ENCODE data around the gene FBP2.
A peak's percentile ranks its signal among the peaks of the same experiment; 100 is the strongest.
"Not testable (repeated sequence)": the region's sequence is repeated elsewhere in the genome, so short reads cannot be mapped to it uniquely, and the experiment has no call there.

The FBP2 gene

DNA sequence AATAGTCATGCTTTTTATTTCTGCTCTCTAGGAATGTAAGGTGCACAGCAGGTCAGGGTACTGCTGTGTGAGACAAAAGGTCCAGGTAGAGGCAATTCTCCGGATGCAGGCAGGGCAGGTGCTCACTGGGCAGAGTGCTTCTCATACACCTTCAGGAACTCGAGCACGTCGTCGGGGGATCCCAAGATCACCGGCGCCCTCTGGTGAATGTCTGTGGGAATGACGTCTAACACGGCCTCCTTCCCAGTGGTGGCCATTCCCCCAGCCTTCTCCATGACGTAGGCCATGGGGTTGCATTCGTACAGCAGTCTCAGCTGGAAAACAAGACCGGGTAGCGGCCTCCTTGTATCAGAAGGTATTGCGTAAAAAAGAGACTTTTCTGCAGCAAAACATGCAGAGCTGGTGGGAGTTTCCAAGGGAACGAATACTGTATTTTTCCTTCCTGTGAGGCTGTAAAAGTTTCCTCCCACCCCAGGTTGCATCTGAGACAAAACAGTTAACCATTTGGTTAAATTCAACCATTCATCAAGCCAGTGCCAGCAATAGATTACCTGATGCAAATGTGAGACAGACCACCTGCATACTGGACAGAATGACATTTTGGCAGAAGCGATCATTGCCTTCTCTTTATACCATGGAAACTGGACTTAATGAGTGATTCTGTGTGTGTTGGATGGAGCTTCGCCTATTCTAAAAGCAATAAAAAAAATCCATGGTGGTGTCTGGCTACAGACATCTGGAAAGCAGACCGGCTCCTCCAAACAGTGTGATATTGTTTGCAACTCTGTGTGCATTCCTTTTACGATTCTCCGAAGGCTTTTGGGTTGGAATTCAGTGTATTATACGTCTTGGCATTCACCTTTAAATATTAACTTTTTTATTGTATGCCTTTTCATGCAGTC lies 9.9 kb upstream of the FBP2 start:
- peak; percentile 50 for DNase-seq

DNA sequence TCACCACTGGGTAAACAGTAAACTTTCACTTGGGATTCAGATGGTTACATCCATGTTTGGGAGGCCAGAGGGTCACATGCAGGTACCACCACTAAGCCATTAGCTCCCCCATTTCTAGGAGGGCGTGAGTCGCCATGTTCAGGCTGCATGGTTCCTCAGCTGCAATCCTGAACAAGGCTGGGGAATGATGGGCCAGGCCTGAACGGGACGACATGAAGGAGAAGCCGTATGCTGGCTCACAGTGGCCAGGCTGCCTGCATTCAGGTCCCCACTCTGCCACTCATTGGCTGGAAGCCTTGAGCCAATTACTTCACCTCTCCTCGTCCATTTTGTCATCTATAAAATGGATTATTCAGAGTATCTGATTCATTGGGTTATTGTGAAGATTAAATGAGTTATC lies 9.0 kb upstream of the FBP2 start:
- DNase-seq: no peak

DNA sequence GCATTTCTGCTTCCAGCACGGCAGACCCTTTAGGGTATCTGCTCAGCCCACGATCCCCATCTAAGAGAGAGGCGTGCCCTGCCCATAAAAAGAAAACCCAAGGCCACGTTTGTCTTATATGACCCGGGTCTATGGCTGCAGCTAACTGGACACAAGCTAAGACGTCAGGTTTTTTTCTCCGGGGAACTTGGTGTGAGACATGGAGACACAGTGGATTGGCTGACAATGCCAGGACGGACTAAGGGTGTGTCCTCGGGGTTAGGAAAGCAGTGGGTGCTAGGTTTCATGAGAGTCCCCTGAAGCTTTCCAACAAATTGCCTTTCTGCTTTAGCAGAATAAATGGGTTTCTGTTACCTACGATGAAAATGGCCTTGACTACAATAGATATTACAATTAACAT lies 7.1 kb upstream of the FBP2 start:
- DNase-seq: no peak

DNA sequence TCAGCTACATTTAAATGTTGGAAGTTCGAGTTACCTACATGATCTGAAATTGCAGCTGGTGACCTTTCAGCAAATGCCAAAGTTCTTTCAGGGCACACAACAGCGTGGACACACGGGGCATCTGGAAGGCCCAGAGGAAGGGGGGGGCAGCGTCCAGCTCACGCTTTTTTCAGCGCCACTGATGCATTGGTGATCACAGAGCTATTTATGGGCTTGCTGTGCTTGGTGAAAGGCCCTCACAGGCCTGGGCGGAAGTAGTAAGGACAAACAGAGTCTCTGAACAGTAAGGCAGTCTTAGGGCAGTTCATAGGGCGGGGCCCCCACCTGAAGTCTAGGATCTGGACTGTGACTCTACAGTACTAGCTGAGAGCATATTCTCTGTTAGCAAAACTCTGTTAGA lies 6.6 kb upstream of the FBP2 start:
- DNase-seq: no peak

DNA sequence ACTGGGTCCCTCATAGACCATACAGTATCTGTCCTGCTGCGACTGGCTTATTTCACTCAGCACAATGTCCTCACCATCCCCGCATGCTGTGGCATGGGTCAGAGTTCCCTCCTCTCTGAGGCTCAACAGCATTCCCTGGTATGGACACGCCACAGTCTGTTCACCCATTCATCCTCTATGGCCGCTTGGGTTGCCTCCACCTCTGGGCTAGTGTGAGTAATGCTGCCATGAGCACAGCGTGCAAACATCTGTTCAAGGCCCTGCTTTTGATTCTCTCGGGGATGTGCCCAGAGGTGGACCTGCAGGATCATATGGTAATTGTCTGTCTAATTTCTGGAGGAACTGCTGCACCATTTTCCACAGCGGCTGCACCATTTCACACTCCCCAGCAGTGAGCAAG lies 5.5 kb upstream of the FBP2 start:
- no peak for DNase-seq

DNA sequence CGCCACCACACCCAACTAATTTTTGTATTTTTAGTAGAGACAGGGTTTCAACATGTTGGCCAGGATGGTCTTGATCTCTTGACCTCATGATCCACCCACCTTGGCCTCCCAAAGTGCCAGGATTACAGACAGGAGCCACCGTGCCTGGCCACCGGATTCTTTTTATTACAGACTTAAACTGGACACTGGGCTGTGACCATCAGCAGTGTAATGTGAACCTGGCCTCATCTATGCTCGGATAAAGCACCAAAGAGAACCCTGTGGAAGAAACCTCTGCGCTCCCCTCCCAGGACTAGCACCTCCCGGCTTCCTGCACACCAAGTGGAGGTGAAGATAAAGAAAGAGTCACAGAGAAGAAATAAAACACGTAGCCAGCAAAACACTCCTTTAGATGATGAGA lies 941 bp downstream of the FBP2 start:
- DNase-seq: not testable (repeated sequence)

DNA sequence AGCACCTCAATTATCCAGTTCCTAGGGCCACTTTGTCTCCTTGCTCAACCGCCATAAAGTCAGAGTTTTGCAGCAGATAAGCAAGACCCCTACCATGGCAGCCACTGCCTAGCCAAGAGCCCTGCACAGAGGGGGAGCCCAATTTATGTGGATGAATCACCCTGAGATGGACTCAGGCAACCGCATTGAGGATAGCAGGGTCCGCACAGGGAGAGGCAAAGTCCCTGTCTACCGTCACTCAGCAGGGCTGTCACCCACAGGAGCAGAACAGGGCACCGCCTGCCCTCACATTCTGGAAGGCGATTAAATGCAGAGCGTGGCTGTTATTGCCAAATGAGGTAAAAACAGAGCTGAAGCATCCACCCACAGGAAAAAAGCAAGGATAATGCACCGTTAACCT lies 1.7 kb downstream of the FBP2 start:
- DNase-seq: no peak

DNA sequence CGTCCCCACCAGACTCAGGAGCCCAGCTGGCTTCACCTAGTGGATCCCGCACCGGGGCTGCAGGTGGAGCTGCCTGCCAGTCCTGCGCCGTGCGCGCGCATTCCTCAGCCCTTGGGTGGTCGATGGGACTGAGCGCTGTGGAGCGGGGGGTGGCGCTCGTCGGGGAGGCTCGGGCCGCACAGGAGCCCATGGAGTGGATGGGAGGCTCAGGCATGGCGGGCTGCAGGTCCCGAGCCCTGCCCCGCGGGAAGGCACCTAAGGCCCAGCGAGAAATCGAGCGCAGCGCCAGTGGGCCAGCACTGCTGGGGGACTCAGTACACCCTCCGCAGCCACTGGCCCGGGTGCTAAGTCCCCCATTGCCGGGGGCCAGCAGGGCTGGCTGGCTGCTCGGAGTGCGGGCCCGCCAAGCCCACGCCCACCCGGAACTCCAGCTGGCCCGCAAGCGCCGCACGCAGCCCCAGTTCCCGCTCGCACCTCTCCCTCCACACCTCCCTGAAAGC lies 2.5 kb downstream of the FBP2 start:
- not testable (repeated sequence) for DNase-seq

DNA sequence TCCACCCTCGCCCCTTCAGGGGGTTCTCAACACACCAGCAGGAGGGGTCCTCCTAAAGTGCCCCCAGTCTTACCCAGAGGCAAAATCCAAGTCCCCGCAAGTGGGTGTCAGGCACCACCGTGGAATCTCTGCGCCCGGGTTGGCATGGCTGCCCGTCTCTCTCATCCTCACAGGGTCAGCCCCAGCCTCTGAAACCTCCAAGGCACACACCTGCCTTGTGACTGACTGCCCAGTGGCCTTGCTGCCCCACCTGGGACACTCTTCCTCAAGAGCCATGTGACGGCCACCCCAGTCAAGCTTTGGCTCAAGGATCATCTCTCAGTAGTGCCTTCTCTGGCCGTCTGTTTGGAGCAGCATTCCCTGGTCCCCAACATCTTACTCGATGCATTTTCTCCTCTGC lies 4.9 kb downstream of the FBP2 start:
- DNase-seq: no peak

DNA sequence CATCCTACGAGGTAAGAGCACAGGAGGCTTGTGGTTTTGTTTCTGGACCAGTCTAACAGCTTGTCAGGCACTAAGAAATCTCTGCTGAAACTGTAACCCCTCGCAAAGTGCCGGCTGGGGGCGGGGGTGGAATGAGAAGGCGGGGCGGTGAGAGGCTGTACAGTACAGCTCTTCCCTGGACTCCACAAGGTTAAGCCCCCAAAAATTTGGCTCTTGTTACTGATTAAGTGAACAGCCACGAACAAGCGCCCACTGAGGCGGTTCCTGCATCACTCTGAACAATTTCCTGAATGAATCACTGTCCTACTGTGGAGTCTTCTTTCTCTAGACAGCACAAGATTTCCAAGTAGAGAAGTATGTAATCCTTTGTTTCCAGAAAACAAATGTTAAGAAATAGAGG lies 6.8 kb downstream of the FBP2 start:
- DNase-seq: no peak

DNA sequence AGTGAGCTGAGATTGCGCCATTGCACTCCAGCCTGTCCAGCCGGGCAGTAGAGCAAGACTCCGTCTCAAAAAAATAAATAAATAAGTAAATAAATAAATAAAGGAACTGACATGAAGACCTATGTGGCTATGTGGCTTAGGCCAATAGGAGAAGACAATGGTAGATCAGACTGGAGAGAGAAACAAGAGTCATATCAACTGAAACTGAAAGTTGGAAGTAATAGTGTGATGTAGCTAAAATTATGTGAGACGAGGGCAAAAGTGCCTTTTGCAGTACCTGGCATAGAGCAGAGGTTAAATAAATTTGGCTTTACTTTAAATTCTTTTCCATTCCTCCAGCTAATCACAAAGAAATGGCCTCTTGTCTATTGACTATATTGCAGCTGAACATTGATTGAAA lies 7.3 kb downstream of the FBP2 start:
- DNase-seq: no peak

DNA sequence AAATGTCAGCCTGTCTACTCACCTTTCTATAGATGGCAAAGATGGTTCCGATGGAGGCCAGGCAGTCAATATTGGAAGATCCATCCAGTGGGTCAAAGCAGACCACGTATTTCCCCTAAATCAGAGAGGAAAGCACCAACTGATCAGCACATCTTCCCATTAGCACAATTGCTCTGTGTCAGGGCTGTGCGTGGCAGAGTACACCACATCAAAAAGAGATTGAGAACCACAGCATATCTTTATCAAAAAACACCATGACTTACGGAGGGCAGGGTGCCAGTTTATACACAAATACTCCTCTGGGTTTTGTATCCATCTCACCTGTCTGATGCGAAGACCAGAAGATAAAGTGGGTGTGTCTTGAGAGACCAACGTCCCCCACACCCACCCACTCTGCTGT lies 9.1 kb downstream of the FBP2 start:
- no peak for DNase-seq

DNA sequence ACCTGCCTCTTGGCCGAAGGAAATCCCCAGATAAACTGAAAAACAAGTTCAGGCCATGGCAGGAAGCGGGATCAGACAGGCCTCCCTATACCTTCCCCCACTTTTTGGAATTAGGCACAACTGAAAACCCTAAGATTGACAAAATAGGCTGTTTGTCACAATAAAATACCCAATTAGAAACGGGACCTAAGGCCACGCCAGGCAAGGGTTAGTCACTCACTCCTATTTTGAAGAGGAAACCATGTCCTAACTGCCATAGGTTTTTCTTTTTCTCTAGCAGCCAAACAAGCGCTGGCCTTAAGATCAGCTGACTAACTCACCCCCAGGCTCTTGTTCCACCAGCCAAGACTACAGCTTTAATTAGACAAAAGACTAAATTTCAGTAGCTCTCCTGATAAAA lies 11.9 kb downstream of the FBP2 start:
- DNase-seq: no peak

DNA sequence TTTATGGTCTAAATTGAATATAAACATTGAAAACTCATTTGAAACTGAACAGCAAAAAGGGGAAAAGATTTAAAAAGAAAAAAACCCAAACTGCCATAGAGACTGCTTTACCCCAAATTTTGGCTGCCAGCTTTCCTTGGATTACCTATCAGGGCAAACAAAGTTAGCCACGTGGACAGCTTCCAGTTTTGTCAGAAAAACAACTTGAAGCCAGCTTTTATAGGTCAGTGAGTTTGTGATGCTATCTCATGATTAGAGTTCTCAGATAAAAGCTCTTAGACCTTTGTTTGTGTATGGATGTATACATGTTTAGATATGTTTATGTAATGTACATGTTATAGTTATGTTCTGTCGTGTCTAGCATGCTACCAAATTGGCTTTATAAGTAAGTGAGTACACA lies 16.1 kb downstream of the FBP2 start:
- DNase-seq: no peak

DNA sequence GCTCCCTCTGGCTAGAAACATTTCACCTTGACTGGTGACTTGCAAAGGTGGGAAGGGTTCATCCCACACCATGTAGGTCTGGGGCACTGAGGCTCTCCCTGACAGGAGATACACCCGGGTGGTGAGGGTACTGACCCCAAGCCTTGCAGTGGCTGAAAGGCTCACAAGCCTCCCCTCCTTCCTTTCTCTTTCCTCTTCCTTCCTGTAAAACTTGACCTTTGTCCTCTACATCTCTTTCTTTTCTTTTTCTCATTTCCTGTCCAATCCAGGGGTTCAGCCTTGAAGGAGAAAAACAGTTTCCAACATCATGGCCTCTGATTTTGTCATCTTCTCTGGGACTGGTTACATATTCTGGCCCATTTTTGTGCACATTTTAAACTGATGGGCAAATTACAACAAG lies 16.6 kb downstream of the FBP2 start:
- DNase-seq: no peak

DNA sequence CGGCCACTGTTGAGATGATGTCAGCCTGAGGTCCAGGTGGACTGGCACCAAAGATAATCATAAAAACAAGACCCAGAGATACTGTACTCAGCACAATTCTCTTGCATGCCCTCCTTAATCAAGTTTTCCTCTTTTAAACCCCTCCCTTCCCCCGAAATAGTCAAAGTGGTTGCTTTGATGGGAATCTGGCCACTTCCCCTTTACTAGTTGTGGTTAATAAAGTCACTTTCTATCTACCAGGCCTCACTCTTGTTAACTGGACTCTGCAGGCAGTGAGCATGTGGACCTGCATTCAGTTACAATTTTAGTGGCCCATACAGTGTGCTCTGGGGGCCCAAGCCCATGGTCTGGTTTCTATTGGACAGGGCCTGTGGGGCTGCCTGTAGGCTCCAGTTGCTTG lies 17.5 kb downstream of the FBP2 start:
- no peak for DNase-seq

DNA sequence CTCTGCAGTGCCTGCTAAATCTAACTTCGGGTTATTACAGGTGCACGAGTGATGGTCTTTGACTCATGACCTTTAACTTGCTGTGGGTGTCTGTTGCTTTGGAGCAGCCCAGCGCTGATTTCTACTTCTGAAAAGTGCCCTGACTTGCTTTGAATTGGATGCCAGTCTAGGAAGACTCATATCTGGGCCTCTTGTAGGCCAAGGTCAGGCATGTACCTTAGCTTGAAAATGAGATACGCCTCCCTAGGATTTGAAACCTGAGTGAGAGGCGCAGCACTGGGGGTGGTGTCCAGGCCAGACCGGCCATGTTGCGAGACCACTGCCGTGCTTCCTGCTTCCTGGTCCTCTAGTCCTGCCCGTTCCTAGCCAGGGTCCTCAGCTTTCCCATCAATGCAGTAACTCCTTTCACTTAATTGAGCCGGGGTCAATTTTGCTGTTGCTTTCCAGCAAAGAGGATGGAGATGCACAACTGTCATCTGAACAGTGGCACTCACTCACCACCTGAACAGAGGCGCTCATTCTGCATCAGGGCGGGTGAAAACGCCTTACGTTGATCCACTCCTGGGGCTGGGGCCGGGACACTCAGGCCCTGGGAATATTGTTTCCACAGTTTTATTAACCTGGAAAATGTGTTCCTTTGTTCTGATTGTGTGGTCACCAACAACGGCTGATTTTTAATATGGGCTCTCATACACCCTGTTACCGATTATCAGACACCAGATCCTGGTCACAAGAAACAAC lies 24.5 kb downstream of the FBP2 start:
- no peak for DNase-seq

DNA sequence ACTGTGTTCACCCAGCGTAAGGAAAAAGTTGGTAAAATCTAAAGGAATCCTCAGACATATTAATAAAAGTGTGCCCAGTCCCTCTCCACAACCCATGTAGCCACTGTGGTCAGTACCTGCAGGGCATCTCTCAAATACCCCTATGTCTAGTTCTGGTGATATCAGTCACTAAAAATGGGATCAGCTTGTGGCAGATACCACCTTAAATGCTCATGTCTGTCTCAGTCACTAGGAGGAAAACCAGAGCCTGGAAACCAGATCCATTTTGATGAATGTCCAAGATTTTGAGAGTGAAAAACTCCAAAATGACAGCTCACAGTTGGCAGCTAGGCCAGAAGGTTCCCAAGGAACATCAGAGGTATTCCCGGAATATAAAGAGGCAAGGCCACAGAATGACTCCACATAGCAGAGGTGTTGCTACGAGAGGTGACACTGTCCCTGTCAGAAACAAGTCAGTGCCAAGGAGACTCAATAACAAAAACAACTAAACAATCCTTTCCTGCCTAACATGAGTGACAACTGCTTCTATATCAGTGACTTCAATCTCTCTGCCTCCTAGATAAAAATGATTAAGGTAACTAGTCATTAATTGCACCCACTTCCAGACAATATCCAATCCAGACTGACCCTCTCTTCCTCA lies 25.3 kb downstream of the FBP2 start:
- no peak for DNase-seq

DNA sequence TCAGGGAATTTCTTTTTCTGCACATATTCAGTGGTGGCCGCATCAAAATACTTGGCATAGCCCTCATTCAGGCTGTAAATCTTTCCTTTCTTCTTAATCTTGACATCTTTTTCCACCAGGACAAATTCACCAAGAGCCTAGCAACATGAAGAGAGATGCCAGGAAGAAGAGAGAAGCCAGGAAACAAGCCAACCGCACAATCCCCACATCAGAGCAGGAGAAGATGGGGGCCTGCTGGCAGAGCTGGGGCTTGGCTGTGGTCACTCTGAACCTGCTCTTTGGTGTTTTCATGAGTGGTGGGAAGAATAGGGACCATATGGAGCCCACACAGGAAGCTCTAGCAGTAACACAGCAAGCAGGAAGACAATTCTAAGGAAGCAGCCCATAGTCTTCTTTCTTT lies 26.4 kb downstream of the FBP2 start:
- no peak for DNase-seq

DNA sequence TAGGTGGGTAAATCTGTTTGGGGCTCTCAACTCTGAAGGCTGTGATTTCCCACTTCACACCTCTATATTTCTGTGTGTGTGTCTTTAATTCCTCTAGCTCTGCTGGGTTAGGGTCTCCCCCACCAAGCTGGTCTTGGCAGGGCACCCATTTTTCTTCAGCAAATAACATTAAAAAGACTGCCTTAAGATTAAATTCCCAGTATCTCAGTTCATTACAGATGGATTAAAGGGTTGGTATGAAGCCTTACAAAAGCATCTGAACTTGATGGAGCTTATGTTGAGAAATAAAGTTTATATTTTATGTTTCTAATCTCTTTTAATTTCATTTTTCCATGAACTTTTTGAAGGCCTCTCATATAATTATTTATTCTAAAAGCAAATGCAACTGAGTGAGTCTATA lies 27.1 kb downstream of the FBP2 start:
- DNase-seq: no peak

DNA sequence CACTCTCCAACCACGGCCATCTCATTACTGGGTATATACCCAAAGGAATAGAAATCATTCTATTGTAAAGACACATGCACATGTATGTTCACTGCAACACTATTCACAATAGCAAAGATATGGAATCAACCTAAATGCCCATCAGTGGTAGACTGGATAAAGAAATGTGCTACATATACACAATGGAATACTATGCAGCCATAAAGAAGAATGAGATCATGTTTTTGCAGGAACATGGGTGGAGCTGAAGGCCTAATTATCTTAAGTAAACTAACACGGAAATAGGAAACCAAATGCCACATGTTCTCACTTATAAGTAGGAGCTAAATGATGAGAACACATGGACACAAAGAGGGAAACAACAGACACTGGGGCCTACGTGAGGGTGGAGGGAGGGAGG lies 29.3 kb downstream of the FBP2 start:
- not testable (repeated sequence) for DNase-seq

DNA sequence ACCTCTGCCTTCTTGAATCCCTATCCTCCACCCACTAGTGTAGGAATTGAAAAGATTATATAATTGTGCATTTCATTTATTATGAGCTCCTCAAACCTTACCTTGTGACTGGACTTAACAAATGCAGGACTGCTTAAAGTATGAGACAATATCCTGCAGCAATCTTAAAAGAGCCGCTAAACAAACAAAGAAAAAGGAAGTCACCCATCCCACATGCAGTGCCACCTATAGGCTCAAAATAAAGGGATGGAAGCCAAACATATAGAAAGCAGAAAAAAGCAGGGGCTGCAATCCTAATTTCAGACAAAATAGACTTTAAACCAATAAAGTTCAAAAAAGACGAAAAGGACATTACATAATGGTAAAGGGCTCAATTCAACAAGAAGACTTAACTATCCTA lies 30.1 kb downstream of the FBP2 start:
- no peak for DNase-seq

DNA sequence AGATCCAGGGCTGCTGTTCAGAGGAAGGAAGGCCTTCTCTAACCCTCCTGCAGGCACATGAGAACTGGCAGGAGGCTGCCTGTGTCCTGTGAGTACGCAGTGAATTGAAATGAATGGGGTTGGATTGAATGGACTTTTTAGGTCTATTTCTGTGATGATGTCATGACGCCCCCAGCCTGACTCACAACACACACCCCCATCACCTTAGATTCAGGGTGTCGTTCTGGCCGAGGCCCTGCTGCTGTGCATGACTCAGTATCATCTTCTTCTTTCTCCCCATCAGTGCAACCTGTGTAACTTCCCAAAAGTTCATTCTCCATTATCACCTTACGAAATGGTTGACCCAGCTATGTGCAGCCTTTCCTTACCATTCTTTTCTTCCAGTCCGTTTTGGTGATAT lies 33.4 kb downstream of the FBP2 start:
- no peak for DNase-seq

DNA sequence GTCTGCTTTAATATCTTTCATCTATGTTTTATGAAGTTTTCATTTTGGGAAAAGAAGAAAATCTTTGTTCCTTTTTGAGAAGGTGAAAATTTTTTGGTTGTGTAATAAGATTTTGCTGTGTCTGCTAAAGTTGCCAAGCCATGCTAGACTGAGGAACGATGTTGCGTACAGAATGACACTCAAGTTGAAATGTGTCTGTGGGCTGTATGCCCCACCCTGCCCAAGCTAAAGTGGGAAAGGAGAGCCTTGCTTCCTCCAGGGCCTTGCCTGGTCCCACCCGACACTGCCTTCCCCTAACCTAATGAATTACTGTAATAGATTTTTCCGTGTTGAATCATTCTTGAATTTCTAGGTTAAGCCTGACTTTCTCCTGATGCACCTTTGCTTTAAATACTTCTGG lies 36.2 kb downstream of the FBP2 start:
- DNase-seq: no peak
